GM13976 (cell line): ENCODE results near the gene BMP7.

ENCODE experiments used
- DNase-seq: peaks from one replicate; pipeline ENCODE4 v3.0.0; 2012; ENCODE audit warnings: low spot score
- CTCF ChIP-seq: IDR thresholded peaks from 2 replicates; pipeline ENCODE4 v1.5.1; 2012; ENCODE audit warnings: borderline replicate concordance, mild to moderate bottlenecking; ENCODE audit not compliant: insufficient read depth; ENCODE audit errors: extremely low read depth, missing control alignments, control extremely low read depth
- in situ Hi-C: fragments of 300-500 bp; cut with MboI; formaldehyde crosslinking; loops from one replicate; pipeline ENCODE4 v1.12.0; 2022; ENCODE audit warnings: low sequenced_read_pairs, mixed read lengths, inconsistent platforms; ENCODE audit not compliant: unreplicated experiment

The BMP7 gene

DNA sequence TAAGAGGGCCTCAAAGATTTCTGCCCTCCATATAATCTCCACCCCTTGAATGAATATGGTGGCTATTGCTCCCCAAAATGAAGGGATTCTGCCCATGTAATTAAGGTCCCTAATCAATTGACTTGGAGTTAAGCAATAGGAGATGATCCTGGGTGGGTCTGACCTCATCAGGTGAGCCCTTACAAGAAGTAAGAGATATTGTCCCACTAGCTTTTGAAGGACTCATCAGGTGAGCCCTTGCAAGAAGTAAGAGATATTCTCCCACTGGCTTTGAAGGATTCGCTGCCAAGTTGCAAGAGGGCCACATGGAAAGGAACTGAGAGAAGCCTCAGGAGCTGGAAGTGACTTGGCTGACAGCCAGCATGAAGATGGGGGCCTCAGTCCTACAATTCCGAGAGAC is 103.4 kb downstream of the BMP7 start:
- no peak for DNase-seq
- in situ Hi-C loops = no loop called here
- no peak for TF ChIP-seq CTCF

DNA sequence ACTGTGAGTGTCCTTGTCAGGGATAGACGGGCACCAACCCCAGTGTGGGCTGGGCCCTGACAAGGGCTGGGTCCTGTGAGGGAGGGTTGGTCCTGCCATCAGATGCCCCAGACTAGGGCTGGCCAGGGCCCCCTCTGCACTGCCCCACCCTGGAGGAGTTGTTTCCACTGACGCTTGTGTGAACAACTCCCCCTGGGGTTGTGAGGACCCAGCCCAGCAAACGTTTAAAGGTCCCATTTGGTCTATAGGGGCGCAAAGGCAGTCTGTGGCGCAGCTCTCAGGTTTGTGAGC is 104.1 kb downstream of the BMP7 start:
- in situ Hi-C loops = no loop called here
- no peak for TF ChIP-seq CTCF
- no peak for DNase-seq

DNA sequence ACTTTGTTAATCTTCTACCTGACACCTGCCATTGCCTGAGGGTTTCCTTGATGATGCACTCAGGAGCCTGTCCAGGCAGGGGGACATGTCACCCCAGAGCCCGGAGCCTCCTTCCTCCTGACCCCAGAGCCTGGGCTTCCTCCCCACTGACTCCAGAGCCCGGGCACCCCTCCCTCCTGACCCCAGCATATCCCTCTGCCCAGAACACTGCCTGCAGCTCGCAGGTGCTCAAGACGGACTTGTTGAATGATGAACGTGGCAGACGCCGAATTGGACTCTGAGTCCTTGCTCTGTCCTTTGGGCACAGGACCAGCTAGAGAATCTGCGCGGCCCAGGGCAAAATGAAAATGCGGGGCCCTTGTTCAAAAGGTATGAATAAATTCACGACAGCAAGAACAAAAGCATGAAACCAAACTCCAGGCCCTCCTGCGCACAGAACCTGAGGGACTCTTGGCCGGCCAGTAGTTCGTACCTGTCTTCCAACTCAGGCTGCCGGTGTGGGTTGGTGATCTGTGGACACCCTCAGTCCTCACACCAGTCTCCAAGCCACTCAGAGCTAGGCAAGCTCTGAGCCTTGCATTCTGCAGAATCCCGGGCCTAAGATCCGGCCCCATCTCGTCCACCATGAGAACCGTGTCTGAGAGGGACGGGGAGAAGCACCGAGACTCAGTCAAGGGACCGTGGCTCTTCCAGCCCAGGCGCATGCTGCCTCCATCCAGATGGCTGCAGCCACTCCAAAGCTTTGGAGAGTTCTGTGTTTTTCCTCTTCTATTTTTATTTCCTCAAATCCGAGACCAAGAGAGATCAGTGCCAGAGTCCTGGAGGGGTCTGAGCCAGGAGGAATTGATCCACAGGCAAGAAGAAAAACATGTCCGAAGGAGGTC is 104.7 kb downstream of the BMP7 start:
- in situ Hi-C loops = no loop called here
- no peak for TF ChIP-seq CTCF
- DNase-seq = no peak

DNA sequence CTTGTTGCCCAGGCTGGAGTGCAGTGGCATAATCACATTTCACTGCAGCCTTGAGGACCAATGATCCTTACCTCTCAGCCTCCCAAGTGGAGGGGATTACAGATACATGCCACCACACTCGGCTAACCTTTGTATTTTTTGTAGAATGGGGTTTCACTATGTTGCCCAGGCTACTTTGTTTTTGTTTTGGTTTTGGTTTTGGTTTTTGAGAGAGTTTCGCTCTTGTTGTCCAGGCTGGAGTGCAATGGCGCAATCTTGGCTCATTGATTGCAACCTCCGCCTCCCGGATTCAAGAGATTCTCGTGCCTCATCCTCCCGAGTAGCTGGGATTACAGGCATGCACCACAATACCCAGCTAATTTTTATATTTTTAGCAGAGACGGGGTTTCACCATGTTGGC is 105.5 kb downstream of the BMP7 start:
- no peak for DNase-seq
- in situ Hi-C loops = no loop called here
- TF ChIP-seq CTCF = no peak

GRCh38 chr20:57159945-57160610 is 106.4 kb downstream of the BMP7 start:
- TF ChIP-seq CTCF = no peak
- DNase-seq = no peak
- in situ Hi-C loops = no loop called here

DNA sequence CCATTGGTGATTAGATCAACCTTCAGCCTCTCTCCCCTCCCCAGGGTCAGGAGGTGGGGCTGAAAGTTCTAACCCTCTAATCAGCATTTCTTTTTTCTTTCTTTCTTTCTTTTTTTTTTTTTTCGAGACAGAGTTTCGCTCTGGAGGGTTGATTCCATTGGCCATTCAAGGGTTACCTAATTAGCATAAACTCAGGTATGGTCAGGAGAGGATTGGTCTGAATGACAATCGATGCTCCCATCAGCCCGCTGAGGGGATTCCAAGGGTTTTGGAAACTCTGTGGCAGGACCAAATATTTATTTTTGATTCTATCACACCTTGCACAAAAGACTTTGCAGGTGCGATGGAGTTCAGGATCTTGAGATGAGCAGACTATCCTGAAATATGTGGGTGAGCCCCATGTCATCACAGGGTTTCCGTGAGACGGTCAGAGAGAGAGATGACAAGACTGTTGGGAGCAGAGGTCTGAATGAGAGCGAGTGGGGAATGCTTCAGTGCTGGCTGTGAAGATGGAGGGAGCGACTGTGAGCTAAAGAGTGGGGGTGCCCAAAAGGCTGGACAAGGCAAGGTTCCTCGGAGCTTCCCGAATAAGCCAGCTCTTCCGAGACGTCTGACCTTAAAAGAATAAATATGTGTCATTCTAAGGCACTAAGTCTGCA is 107.1 kb downstream of the BMP7 start:
- in situ Hi-C loops = no loop called here
- no peak for TF ChIP-seq CTCF
- DNase-seq = no peak
